GM21528 (cell line): ENCODE measurements around the gene GATA6.

Experiments
- ATAC-seq: cut with Tn5 transposase; IDR thresholded peaks from one replicate; pipeline ENCODE4 v1.9.1; 2021; ENCODE audit warnings: mild to moderate bottlenecking, moderate library complexity; ENCODE audit not compliant: unreplicated experiment, low FRiP score

The GATA6 gene

GRCh38 chr18:22233266-22233665 is 63.9 kb downstream of the GATA6 start:
- no peak for ATAC-seq

- ATAC-seq, result no peak
Observed at GRCh38 chr18:22238036-22238435, 68.6 kb downstream of the GATA6 start.

DNA sequence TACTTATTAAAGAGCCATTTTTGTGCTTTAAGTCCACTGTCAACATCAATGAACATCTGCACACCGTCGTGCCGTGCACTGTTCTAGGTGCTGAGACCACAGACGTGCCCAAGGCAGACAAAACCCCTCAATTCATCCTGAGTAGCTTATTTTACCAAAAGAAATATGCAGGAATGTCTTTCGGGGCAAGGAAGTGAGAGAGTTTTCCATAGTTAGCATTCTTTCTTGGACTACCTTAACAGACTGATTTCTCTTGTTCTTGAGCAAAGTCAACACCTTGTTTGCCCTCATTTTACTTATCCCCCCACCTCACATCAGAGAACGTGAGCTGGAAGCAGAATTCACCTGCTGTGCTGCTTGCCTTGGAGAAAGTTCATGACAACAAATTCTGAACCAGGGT is 69.3 kb downstream of the GATA6 start:
- ATAC-seq, result no peak

DNA sequence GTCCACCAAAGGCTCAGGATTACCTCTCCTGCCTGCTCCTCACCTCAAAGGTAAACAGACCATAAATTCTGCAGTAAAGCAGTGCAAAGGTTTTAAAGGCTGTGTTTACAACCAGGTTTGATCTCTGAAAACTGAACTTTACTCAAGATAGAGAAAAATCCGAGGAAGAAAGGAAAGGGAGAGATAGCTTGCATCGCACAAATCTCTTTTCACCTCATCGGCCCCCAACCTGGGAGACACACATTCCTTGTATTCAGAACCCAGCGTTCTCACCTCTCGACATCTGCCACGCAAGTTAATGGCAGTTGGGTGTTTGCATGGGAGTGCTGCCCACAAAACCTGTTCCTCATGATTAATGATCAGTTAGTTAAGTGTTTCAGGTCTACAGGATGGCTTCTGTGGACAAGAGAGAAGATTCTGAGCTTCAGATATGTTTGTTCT is 72.6 kb downstream of the GATA6 start:
- ATAC-seq, result no peak

- ATAC-seq, result no peak
Observed at GRCh38 chr18:22243513-22243912, 74.1 kb downstream of the GATA6 start.

- no peak for ATAC-seq
Observed at GRCh38 chr18:22250026-22250425, 80.6 kb downstream of the GATA6 start.

GRCh38 chr18:22250591-22250996 is 81.2 kb downstream of the GATA6 start:
- no peak for ATAC-seq
